ENCODE measurements around the gene KRTAP4-9. TPM values are rescaled to one million over a fixed set of nuclear protein-coding genes. Genes with fewer than 3 reads are reported as not detected.
A peak's percentile ranks its signal among the peaks of the same experiment; 100 is the strongest.
"Not testable (repeated sequence)": the region's sequence is repeated elsewhere in the genome, so short reads cannot be mapped to it uniquely, and the experiment has no call there.

Gene KRTAP4-9
- polyA plus RNA-seq, 1 experiment: not detected

- CTCF ChIA-PET: no interaction called here
- no peaks in the 10 kb centered on the region for H3K9me3 ChIP-seq (ENCODE audit: control insufficient read depth, insufficient read depth, low read length)
- no peak for DNase-seq (ENCODE audit: low read depth, low spot score)
- no peaks in the 10 kb centered on the region for H3K27me3 ChIP-seq (ENCODE audit: control insufficient read depth, insufficient read depth, low read length)
- no peak overlapping the region for H3K4me3 ChIP-seq (ENCODE audit: low read depth, low read length)
- POLR2A ChIA-PET: no interaction called here
- H3K27ac ChIP-seq (ENCODE audit: low read depth, low read length): no peak overlapping the region
- no peak for TF ChIP-seq CTCF (IDR thresholded peaks at IDR 0.05; ENCODE audit: low read depth, low read length)
These were observed 6.7 kb upstream of the KRTAP4-9 start for GRCh38 chr17:41098481-41098880.

GRCh38 chr17:41099682-41100480 lies 5.3 kb upstream of the KRTAP4-9 start:
- POLR2A ChIA-PET: not testable (repeated sequence)

GRCh38 chr17:41101586-41102259 lies 3.5 kb upstream of the KRTAP4-9 start, which contains the start of gene KRTAP4-16:
KRTAP4-16 (minus strand) TSS chr17:41102209; CDS start chr17:41102209, 0 bp downstream.
- ChIA-PET CTCF (interaction anchor here (0.6 kb wide), 1 partner anchor 127 kb away, joined by 4 read pairs; no protein-coding TSS in a partner anchor), POLR2A (no interaction called here)
- Histone ChIP-seq H3K9me3 (ENCODE audit: control insufficient read depth, insufficient read depth, low read length) (no peaks in the 10 kb centered on the region), H3K27me3 (ENCODE audit: control insufficient read depth, insufficient read depth, low read length) (no peaks in the 10 kb centered on the region), H3K4me3 (ENCODE audit: low read depth, low read length) (no peak within 1 kb of the TSS), H3K27ac (ENCODE audit: low read depth, low read length) (no peak within 1 kb of the TSS)
- no peak for DNase-seq (ENCODE audit: low read depth, low spot score)
- TF ChIP-seq CTCF (IDR thresholded peaks at IDR 0.05; ENCODE audit: low read depth, low read length): no peak

More at GRCh38 chr17:41099682-41100480, 5.3 kb upstream of the KRTAP4-9 start:
- H3K27ac ChIP-seq (ENCODE audit: low read depth, low read length); CTCF ChIA-PET; H3K9me3 ChIP-seq (ENCODE audit: control insufficient read depth, insufficient read depth, low read length); H3K4me3 ChIP-seq (ENCODE audit: low read depth, low read length); H3K27me3 ChIP-seq (ENCODE audit: control insufficient read depth, insufficient read depth, low read length): not testable (repeated sequence)
- DNase-seq (ENCODE audit: low read depth, low spot score): peak; percentile 10

- TF ChIP-seq CTCF (IDR thresholded peaks at IDR 0.05; ENCODE audit: low read depth, low read length): no peak
- ChIA-PET CTCF (interaction anchor here (0.6 kb wide), 1 partner anchor 545 kb away, joined by 3 read pairs; no protein-coding TSS in a partner anchor), POLR2A (no interaction called here)
- no peak overlapping the region for H3K4me3 ChIP-seq (ENCODE audit: low read depth, low read length)
- no peaks in the 10 kb centered on the region for H3K27me3 ChIP-seq (ENCODE audit: control insufficient read depth, insufficient read depth, low read length)
- H3K9me3 ChIP-seq (ENCODE audit: control insufficient read depth, insufficient read depth, low read length): no peaks in the 10 kb centered on the region
- no peak overlapping the region for H3K27ac ChIP-seq (ENCODE audit: low read depth, low read length)
- DNase-seq (ENCODE audit: low read depth, low spot score): no peak
These were observed 1.3 kb upstream of the KRTAP4-9 start for GRCh38 chr17:41103896-41104295.

- peak; percentile 23 for DNase-seq (ENCODE audit: low read depth, low spot score)
- POLR2A ChIA-PET; H3K27ac ChIP-seq (ENCODE audit: low read depth, low read length); H3K9me3 ChIP-seq (ENCODE audit: control insufficient read depth, insufficient read depth, low read length); H3K4me3 ChIP-seq (ENCODE audit: low read depth, low read length); H3K27me3 ChIP-seq (ENCODE audit: control insufficient read depth, insufficient read depth, low read length): not testable (repeated sequence)
- CTCF ChIA-PET: interaction anchor here (0.6 kb wide), 1 partner anchor 544 kb away, joined by 3 read pairs; no protein-coding TSS in a partner anchor
These were observed 677 bp upstream of the KRTAP4-9 start for GRCh38 chr17:41104386-41105038.

Data from AG04450 (cell line).